Activated CD4-positive, alpha-beta T cell treated with anti-CD3 and anti-CD28 coated beads, Interleukin-2, amount 10 ng/mL, durations not matched to agents 24 days and 14 days (primary cell): ENCODE data around the gene GRIA4. TPM values are rescaled to one million over a fixed set of nuclear protein-coding genes. Genes with fewer than 3 reads are reported as not detected.

Source experiments
- DNase-seq: peaks from one replicate; pipeline ENCODE4 v3.0.0; 2022
- H3K27ac Mint-ChIP-seq: one replicate; pipeline ENCODE4 v1.8.0; 2022; ENCODE audit warnings: mild to moderate bottlenecking, mixed read lengths
- H3K27me3 Mint-ChIP-seq: one replicate; pipeline ENCODE4 v1.8.0; 2022; ENCODE audit warnings: mixed read lengths
- H3K36me3 Mint-ChIP-seq: one replicate; pipeline ENCODE4 v1.8.0; 2022; ENCODE audit warnings: low read depth, mild to moderate bottlenecking, mixed read lengths
- H3K4me1 Mint-ChIP-seq: one replicate; pipeline ENCODE4 v1.8.0; 2021; ENCODE audit warnings: mixed read lengths
- H3K4me3 Mint-ChIP-seq: one replicate; pipeline ENCODE4 v1.8.0; 2022; ENCODE audit warnings: mild to moderate bottlenecking, moderate library complexity, mixed read lengths
- H3K9me3 Mint-ChIP-seq: one replicate; pipeline ENCODE4 v1.8.0; 2021; ENCODE audit warnings: mixed read lengths
- intact Hi-C: fragments of 100-400 bp; cut with micrococcal nuclease; formaldehyde crosslinking; loops from one replicate; pipeline ENCODE4 v1.15.1; 2023
- total RNA-seq: library from RNA; stranded (reverse); gene quantifications from 2 replicates; pipeline ENCODE4 v1.2.3, GENCODE V29; 2022

The GRIA4 gene
- total RNA-seq, 1 donor from 2014 or later = not detected

DNA sequence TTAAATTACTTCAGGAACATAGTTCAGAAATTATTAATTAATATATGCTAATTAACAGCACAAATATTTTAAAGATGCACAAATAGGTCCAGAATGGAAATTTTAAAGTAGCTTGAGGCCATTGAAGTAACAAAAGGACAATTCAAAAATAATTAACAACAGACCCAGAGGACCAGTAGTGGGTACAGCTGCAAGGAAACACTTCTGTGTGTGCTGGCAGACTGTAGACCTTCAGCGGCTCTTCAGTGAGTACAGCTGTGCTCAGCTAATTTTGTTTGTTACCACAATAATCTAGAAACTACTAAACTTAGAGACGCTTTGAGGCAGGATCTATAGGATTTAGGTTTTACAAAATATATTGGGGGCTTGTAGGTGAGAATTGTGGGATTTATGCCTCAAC lies 103.8 kb downstream of the GRIA4 start:
- no peak for DNase-seq
- no peak overlapping the region for H3K27ac Mint-ChIP-seq
- no peaks in the 10 kb centered on the region for H3K27me3 Mint-ChIP-seq
- H3K4me1 Mint-ChIP-seq = no peaks in the 10 kb centered on the region
- H3K36me3 Mint-ChIP-seq = no peaks in the 10 kb centered on the region
- no peak overlapping the region for H3K4me3 Mint-ChIP-seq
- intact Hi-C loops = no loop called here
- H3K9me3 Mint-ChIP-seq = no peaks in the 10 kb centered on the region

DNA sequence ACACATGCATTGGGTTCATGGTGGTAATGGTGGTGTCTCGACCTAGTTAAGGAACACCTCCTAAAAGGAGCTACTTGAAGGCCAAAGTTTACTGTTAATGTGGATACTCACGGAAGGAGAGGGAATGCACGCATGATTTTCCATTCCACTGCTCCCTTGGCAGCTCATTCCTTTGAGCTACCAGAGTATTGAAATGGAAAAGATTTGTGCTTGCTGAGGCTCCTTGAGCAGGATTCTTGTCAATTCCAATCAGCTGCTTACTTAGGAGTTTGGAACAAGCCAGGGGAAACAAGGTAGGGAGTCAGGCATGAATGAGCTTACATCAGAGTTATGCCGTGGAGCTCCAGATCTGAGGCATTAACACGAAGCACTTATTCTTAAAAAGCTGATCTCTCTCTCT lies 108.8 kb downstream of the GRIA4 start:
- intact Hi-C loops = no loop called here
- Mint-ChIP-seq H3K27me3 (no peaks in the 10 kb centered on the region), H3K4me3 (no peak overlapping the region), H3K9me3 (no peaks in the 10 kb centered on the region), H3K36me3 (no peaks in the 10 kb centered on the region), H3K27ac (no peak overlapping the region), H3K4me1 (no peaks in the 10 kb centered on the region)
- no peak for DNase-seq

DNA sequence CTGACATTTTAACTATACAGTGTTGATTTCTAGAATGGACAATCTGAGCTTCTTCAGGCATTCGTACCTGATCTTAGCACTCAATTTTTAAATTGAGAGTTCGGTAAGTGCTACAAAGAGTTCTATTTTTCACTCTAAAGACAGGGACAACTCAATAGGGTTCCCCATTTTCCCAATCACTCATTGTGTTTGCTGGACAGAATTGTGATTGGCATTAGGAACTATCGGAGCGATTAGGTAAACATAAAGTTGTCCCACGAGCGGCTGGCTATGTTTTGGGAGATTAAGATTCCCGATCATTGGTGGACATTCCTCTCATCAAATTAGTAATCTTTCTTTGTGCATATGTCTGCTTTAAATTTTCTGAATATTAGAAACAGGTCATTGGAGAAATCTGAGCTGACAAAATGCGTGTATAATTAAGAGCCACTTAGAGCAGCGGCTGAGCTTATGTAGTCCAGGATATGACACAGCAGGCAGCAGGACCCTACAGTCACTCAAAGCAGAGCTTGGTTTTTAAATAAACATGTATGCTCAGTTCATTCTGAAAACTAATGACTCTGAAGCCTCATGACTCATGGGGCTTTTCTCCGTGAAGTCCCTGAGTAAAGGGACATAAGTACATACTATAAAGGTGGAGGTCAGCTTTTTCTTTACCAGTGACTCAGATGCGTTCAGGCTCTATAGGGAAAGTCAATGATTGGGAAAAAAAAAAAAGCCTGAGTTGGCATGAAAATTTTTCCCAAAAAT lies 109.4 kb downstream of the GRIA4 start:
- no peak for DNase-seq
- Mint-ChIP-seq H3K4me3 (no peak overlapping the region), H3K4me1 (no peaks in the 10 kb centered on the region), H3K27ac (no peak overlapping the region), H3K36me3 (no peaks in the 10 kb centered on the region), H3K27me3 (no peaks in the 10 kb centered on the region), H3K9me3 (no peaks in the 10 kb centered on the region)
- intact Hi-C loops = no loop called here

DNA sequence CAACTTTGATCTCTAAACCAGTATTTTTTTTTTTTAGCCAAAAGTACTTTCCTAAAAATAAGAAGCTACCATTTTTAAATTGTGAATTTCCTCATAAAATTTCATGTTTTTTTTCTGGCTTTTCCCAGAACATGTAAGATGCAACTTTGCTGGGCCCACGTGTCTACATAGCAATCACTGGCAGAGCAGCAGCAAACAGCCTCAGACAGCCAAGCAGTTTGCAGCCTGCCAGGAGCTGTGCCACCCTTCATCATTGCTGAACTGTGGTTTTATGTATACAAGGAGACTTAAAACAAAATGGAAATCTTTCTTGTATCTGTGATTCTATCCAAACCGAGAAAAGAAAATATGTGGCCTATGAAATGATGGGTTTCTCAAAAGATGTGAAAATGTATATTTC lies 110.2 kb downstream of the GRIA4 start:
- Mint-ChIP-seq H3K4me3 (no peak overlapping the region), H3K4me1 (no peaks in the 10 kb centered on the region), H3K27ac (no peak overlapping the region), H3K9me3 (no peaks in the 10 kb centered on the region), H3K36me3 (no peaks in the 10 kb centered on the region), H3K27me3 (no peaks in the 10 kb centered on the region)
- no peak for DNase-seq
- intact Hi-C loops = no loop called here

DNA sequence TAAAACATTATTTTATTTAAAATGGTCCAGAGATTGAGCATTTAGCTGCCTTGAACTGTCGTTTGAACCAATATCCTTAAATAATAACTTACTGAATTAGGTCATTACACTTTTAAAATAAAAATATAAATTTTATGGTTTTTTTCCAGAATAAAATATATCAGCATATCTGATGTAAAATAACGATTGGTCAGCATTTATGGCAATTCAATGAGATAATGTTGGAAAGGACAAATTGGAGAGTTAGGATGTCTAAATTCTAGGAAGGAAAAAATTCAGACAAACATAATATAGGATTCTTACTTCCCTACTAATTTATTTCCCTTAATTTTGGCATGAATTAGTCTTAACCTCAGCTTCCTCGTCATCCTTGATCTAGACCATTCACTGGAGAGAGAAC lies 113.4 kb downstream of the GRIA4 start:
- H3K36me3 Mint-ChIP-seq = no peaks in the 10 kb centered on the region

DNA sequence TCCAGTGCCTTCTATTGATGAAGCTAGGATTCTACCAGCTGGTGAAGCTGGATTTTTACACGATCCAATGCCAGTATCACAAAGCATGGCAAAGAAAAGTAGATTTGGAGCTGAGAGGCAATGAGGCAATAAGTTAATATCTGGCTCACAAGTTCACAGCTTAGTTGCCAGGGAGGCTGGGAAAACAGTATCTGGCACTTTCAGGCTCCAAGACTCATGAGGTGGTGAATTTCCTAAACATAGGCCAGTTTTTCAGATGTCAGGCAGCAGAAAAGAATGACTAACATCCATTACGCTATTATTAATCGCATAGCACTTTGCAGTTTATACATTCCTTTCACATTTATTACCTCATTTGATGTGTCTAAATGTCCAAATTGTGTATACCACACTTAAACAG lies 122.7 kb downstream of the GRIA4 start:
- Mint-ChIP-seq H3K9me3 (no peaks in the 10 kb centered on the region), H3K4me1 (no peaks in the 10 kb centered on the region), H3K27ac (no peak overlapping the region), H3K36me3 (no peaks in the 10 kb centered on the region), H3K27me3 (no peaks in the 10 kb centered on the region), H3K4me3 (no peak overlapping the region)
- intact Hi-C loops = no loop called here
- DNase-seq = no peak

More for the DNA sequence above, 113.4 kb downstream of the GRIA4 start:
- Mint-ChIP-seq H3K27ac (no peak overlapping the region), H3K27me3 (no peaks in the 10 kb centered on the region), H3K4me1 (no peaks in the 10 kb centered on the region), H3K9me3 (no peaks in the 10 kb centered on the region), H3K4me3 (no peak overlapping the region)
- no peak for DNase-seq
- intact Hi-C loops = no loop called here

DNA sequence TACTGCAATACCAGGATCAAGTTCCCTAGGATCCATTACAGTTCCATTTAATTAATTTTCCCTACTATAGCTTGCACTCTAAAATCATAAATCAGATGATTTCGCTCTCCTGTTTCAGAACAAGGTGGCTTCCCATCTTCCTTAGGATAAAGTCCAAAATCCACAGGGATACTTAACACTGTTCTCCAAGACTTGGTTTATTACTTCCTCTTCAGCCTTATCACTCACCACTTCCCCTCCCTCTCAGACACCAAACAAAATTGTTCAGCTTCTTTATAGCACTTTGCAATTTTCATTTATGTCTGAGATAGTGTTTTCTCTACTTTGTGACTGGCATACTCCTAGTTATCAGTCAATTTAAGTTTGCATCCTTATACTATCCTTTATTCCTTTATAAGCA lies 124.6 kb downstream of the GRIA4 start:
- no peaks in the 10 kb centered on the region for H3K27me3 Mint-ChIP-seq
- intact Hi-C loops = no loop called here

DNA sequence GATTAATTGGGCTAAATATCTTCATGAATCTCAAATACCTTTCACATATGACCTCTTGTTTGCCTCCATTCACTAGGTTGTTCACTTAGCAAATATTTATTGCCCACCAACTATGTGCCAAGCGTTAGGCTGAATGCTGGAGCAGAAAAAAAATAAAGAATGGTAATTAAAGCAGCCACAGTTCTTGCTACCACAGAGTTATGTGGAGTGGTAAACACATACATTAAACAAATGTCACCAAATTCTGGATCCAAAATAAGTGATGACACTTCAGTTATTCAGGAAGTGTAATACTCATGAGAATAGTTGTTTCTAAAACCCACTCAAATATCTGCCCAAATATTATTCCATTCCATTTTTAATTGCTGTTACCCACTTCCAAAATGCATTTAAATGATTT lies 128.4 kb downstream of the GRIA4 start:
- Mint-ChIP-seq H3K4me1 (no peaks in the 10 kb centered on the region), H3K27me3 (no peaks in the 10 kb centered on the region), H3K27ac (no peak overlapping the region), H3K4me3 (no peak overlapping the region), H3K36me3 (no peaks in the 10 kb centered on the region), H3K9me3 (no peaks in the 10 kb centered on the region)
- no peak for DNase-seq
- intact Hi-C loops = no loop called here

More for the DNA sequence above, 124.6 kb downstream of the GRIA4 start:
- no peak for DNase-seq
- Mint-ChIP-seq H3K4me3 (no peak overlapping the region), H3K9me3 (no peaks in the 10 kb centered on the region), H3K27ac (no peak overlapping the region), H3K36me3 (no peaks in the 10 kb centered on the region), H3K4me1 (no peaks in the 10 kb centered on the region)

DNA sequence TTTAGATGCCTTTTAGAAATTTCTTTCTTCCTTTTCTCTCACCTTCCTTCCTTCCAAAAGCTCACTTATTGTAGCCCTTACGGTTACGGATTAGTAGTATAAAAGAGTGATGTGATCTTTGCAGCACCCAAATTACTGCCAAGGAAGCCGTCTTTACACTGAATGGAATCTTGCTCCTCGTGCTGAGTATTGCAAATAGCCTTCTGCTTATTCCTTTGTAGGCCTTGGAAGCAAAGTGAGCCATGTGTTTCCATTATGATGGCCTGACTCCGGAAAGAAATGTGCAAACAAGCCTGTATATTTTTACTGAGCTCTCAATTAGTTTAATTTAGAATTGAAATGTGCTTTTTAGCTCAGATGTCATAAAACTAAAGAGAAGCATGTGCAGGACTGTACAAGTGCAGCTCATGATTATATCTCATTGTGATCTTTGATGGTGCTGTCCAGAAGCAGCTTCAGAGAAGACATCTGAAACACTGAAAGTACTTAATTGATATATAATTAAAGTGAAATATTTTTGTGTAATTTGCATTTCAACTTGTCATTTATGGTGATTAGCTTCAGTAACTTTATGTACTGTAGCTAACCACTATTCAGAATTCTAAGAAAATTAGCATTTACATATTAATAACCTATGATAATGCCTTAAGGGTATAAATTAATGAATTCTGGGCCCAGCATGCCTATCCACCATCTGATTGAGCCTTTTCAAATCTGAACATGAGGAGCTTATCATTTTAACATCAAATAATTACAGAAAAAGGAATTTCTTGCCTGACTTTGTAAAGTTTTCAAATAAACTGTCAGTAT lies 129.3 kb downstream of the GRIA4 start:
- intact Hi-C loops = no loop called here
- no peaks in the 10 kb centered on the region for H3K9me3 Mint-ChIP-seq
- no peak overlapping the region for H3K27ac Mint-ChIP-seq
- H3K4me3 Mint-ChIP-seq = no peak overlapping the region
- no peaks in the 10 kb centered on the region for H3K27me3 Mint-ChIP-seq
- DNase-seq = no peak
- no peaks in the 10 kb centered on the region for H3K4me1 Mint-ChIP-seq
- H3K36me3 Mint-ChIP-seq = no peaks in the 10 kb centered on the region

DNA sequence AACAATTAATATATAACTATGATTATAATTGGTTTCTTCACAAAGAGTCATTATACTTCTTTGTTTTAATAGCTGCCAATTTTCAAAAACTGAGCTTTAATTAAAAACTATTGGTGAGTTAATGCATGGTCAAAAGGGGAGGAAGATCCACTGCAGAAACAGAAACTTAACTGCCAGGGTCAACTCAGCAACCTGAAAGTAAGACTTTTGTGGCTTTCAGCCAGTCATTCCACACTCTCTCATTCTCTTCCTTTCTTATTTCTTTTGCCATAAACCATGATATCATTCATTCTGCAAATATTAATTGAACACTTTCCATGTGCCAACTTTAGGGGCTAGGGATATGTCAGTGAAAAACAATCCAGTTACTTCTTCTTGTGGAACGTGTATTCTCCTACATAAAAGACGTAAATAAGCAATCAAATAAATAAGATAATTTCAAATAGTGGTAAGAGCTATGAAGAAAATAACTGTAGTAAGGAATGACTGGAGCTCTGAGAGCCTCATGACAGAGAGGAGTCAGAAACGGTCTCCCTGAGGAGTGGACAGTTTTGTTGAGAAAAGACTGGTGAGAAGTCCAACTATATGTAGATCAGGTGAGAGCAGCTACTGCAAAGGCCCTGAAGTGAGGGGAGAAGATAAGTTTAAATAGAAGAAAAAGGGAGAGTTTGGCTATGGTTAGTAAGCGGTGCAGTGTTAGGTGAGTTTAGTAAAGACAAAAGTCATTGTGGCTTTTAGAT lies 130.5 kb downstream of the GRIA4 start:
- no peak overlapping the region for H3K27ac Mint-ChIP-seq
- H3K9me3 Mint-ChIP-seq = no peaks in the 10 kb centered on the region
- intact Hi-C loops = no loop called here
- H3K4me1 Mint-ChIP-seq = no peaks in the 10 kb centered on the region
- no peaks in the 10 kb centered on the region for H3K36me3 Mint-ChIP-seq
- DNase-seq = no peak
- no peaks in the 10 kb centered on the region for H3K27me3 Mint-ChIP-seq
- no peak overlapping the region for H3K4me3 Mint-ChIP-seq

DNA sequence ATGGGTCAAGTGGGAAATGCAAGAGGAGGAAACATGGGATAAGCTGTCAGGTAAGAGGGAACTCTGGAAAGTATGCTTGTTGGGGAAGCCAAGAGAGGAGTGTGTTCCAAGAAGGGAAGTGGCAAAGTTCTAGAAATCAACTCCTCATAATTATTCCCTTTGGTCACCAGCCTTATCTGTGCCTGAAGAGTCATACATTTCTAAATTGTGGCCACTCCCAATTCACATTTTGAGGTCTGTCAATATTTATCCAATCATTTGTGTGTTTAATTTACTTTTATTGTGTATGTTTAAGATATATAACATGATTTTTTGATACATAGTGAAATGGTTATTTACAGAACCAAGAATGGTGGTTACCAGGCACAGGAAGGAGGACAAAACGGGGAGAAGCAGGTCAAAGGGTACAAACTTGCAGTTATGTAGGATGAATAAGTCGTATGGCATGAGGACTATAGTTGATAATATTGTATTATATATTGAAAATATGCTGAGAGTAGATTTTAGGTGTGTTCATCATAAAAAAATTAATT lies 131.7 kb downstream of the GRIA4 start:
- Mint-ChIP-seq H3K9me3 (no peaks in the 10 kb centered on the region), H3K36me3 (no peaks in the 10 kb centered on the region), H3K4me3 (no peak overlapping the region), H3K27me3 (no peaks in the 10 kb centered on the region), H3K4me1 (no peaks in the 10 kb centered on the region), H3K27ac (no peak overlapping the region)
- DNase-seq = no peak
- intact Hi-C loops = no loop called here

DNA sequence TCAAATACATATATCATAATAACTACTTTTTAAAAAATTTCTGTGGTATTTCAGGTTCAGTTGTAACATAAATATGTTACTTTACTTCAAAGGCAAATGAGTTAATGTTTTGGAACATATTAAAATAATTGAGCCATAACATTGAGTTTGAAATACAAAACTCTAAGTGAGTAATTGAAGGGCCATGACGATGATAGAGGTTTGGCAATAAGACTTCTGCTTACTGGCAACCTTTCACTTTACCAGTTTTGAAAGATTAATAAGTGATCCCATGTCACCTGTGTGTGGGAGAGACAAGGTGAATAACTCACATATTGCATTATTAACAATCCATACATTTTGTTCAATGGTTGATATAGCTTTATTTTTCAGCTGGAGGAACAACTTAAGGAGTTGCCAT lies 144.4 kb downstream of the GRIA4 start:
- H3K4me1 Mint-ChIP-seq = no peaks in the 10 kb centered on the region
- no peaks in the 10 kb centered on the region for H3K9me3 Mint-ChIP-seq
- no peak for DNase-seq
- no peaks in the 10 kb centered on the region for H3K36me3 Mint-ChIP-seq
- no peak overlapping the region for H3K27ac Mint-ChIP-seq
- H3K27me3 Mint-ChIP-seq = no peaks in the 10 kb centered on the region
- no peak overlapping the region for H3K4me3 Mint-ChIP-seq
- intact Hi-C loops = no loop called here

DNA sequence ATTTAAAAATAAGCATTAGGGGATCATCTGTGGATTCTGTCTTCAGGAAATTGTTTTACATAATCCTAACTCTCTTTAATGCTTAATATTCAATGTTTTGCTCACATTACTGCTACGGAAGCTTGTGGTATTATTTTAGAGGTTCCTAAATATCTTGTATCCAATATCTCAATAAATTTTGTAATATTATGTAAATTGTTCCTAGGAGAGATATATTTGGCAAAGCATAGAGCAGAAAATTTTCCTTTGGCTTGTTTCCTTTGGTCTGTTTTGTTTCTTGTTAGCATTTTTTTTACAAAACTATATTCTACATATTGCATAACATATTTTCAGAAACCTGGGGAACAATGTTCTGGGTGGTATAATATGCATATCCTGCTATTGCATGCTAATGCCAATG lies 144.8 kb downstream of the GRIA4 start:
- Mint-ChIP-seq H3K27ac (no peak overlapping the region), H3K27me3 (no peaks in the 10 kb centered on the region), H3K4me3 (no peak overlapping the region), H3K9me3 (no peaks in the 10 kb centered on the region), H3K4me1 (no peaks in the 10 kb centered on the region), H3K36me3 (no peaks in the 10 kb centered on the region)
- DNase-seq = no peak
- intact Hi-C loops = no loop called here

DNA sequence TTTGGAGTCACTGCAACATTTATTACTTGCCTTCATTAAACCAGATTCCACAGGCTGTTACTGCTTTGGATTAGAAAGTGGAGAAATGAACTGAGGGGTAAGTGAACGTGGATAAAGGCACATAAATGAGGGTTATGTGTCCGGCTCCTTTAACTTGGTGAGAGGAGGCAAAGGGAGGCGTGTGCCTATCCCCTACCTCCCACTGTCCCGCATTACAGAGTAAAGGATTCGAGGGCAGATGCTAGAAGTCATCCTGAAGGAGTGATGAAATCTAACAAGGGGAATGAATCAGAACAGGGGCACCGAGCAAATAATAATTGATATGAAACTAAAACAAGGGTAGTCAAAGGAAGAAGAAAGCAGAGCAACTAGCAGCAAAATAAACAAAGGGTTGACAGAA lies 147.2 kb downstream of the GRIA4 start:
- Mint-ChIP-seq H3K27ac (no peak overlapping the region), H3K27me3 (no peaks in the 10 kb centered on the region), H3K4me3 (no peak overlapping the region), H3K9me3 (no peaks in the 10 kb centered on the region), H3K4me1 (no peaks in the 10 kb centered on the region), H3K36me3 (no peaks in the 10 kb centered on the region)
- intact Hi-C loops = no loop called here
- DNase-seq = no peak
